COLO668 (cell line): Measurements from ENCODE around the gene SNED1.

ENCODE experiments used
- DNase-seq: peaks from one replicate; lab custom pipeline; 2025; ENCODE audit not compliant: unreplicated experiment; lab: John Stamatoyannopoulos, UW

The SNED1 gene

GRCh38 chr2:241003830-241004564, 5.6 kb downstream of the SNED1 start:
- no peak for DNase-seq

- no peak for DNase-seq
Measured at GRCh38 chr2:241005569-241005968, 7.2 kb downstream of the SNED1 start.

- no peak for DNase-seq
Measured at GRCh38 chr2:241006412-241006811, 8.0 kb downstream of the SNED1 start.

GRCh38 chr2:241007111-241007510, 8.7 kb downstream of the SNED1 start:
- DNase-seq = no peak

- no peak for DNase-seq
Measured at GRCh38 chr2:241007880-241008710, 9.7 kb downstream of the SNED1 start.

GRCh38 chr2:241008711-241009121, 10.3 kb downstream of the SNED1 start:
- DNase-seq = no peak

- no peak for DNase-seq
Measured at GRCh38 chr2:241009191-241009590, 10.8 kb downstream of the SNED1 start.

GRCh38 chr2:241009601-241010530, 11.4 kb downstream of the SNED1 start:
- DNase-seq = no peak

- DNase-seq = no peak
Measured at GRCh38 chr2:241010531-241011295, 12.3 kb downstream of the SNED1 start.

GRCh38 chr2:241011296-241011600, 12.8 kb downstream of the SNED1 start:
- no peak for DNase-seq

GRCh38 chr2:241011751-241012510, 13.5 kb downstream of the SNED1 start:
- no peak for DNase-seq

- DNase-seq = no peak
Measured at GRCh38 chr2:241014224-241014623, 15.8 kb downstream of the SNED1 start.

GRCh38 chr2:241014764-241015163, 16.3 kb downstream of the SNED1 start:
- no peak for DNase-seq

GRCh38 chr2:241015439-241015838, 17.0 kb downstream of the SNED1 start:
- DNase-seq = no peak

- no peak for DNase-seq
Measured at GRCh38 chr2:241017228-241017940, 19.0 kb downstream of the SNED1 start.

GRCh38 chr2:241018051-241018891, 19.9 kb downstream of the SNED1 start:
- DNase-seq = no peak

GRCh38 chr2:241019441-241020139, 21.2 kb downstream of the SNED1 start:
- DNase-seq = no peak

- DNase-seq = no peak
Measured at GRCh38 chr2:241020201-241020600, 21.8 kb downstream of the SNED1 start.
